ENCODE results near the gene RNF7. TPM values are rescaled to one million over a fixed set of nuclear protein-coding genes. Genes with fewer than 3 reads are reported as not detected.

The RNF7 gene
- total RNA-seq, 1 experiment from 2014 or later: 126 TPM

GRCh38 chr3:141724186-141724585 lies 13.9 kb upstream of the RNF7 start:
- H3K18ac ChIP-seq (ENCODE audit: insufficient read length, low read depth, low read length): no peak overlapping the region
- TF ChIP-seq CTCF (conservative IDR thresholded peaks at IDR 0.05): no peak
- Mint-ChIP-seq H3K27me3 (ENCODE audit: low read depth) (no peaks in the 10 kb centered on the region), H3K4me1 (peaks cover 9 to 13% of the 10 kb centered on the region in 2 experiments), H3K9me3 (no peaks in the 10 kb centered on the region), H3K27ac (no peak overlapping the region), H3K36me3 (ENCODE audit: insufficient read depth in 1 of 3, low read depth in 3 of 3) (no peaks in the 10 kb centered on the region), H3K4me3 (no peak overlapping the region)
- no CpG with 5 or more reads among the region's 1 CpG for WGBS (ENCODE audit: extremely low coverage, insufficient read length, low lambda C conversion rate)
- DNase-seq: no peak
- no peaks in the 10 kb centered on the region for H3K79me1 ChIP-seq (ENCODE audit: insufficient read depth, low read depth, low read length, poor library complexity, severe bottlenecking)
- H2BK12ac ChIP-seq (ENCODE audit: insufficient read length, low read depth, low read length): no peak overlapping the region
- no peak overlapping the region for H4K5ac ChIP-seq (ENCODE audit: insufficient read length, low read depth, low read length)
- H2BK120ac ChIP-seq (ENCODE audit: low read depth, low read length, poor library complexity, severe bottlenecking): no peak overlapping the region
- no peak overlapping the region for H3T11ph ChIP-seq (ENCODE audit: low read length)
- no peaks in the 10 kb centered on the region for H3K27me3 ChIP-seq (ENCODE audit: insufficient read depth, low read length)
- no peak overlapping the region for H3K9ac ChIP-seq (ENCODE audit: extremely low read depth, insufficient read length, low read length)
- no peak overlapping the region for H2AFZ ChIP-seq (ENCODE audit: low read length)
- H3K4me1 ChIP-seq (ENCODE audit: insufficient read depth, low read length): no peaks in the 10 kb centered on the region
- H3K4me2 ChIP-seq (ENCODE audit: insufficient read depth, insufficient read length, low read length): no peak overlapping the region
- no peak overlapping the region for H3K56ac ChIP-seq (ENCODE audit: insufficient read length, low read depth, low read length)
- no peaks in the 10 kb centered on the region for H3K23me2 ChIP-seq (ENCODE audit: insufficient read length, low read depth, low read length, poor library complexity, severe bottlenecking)
- no peak overlapping the region for H2BK5ac ChIP-seq (ENCODE audit: insufficient read length, low read length)
- no peak overlapping the region for H3K14ac ChIP-seq (ENCODE audit: insufficient read depth, low read length)
- no peak overlapping the region for H3K27ac ChIP-seq (ENCODE audit: insufficient read length, low read depth, low read length)
- no peak overlapping the region for H2AK5ac ChIP-seq (ENCODE audit: insufficient read length, low read length)
- H4K91ac ChIP-seq (ENCODE audit: insufficient read length, low read depth, low read length): no peak overlapping the region
- H4K20me1 ChIP-seq (ENCODE audit: control insufficient read depth, insufficient read depth, insufficient read length): no peaks in the 10 kb centered on the region
- H2BK20ac ChIP-seq (ENCODE audit: low read depth, low read length, poor library complexity, severe bottlenecking): no peak overlapping the region
- H4K8ac ChIP-seq (replicated peaks; ENCODE audit: insufficient read length, low read depth, low read length): no peak overlapping the region
- H3K9me3 ChIP-seq (ENCODE audit: control insufficient read depth, low read depth, low read length): no peaks in the 10 kb centered on the region
- no peak overlapping the region for H3K4ac ChIP-seq (ENCODE audit: low read depth, low read length)
- H2BK15ac ChIP-seq (ENCODE audit: low read depth, low read length): no peak overlapping the region
- no peaks in the 10 kb centered on the region for H3K79me2 ChIP-seq (ENCODE audit: insufficient read depth, low read length)
- H3K23ac ChIP-seq (ENCODE audit: insufficient read length, low read depth, low read length): no peak overlapping the region
